Upper lobe of left lung (tissue), 6 donors: ENCODE data around the gene PIGW. TPM values are rescaled to one million over a fixed set of nuclear protein-coding genes. Genes with fewer than 3 reads are reported as not detected.

ENCODE experiments used
- ATAC-seq, 2 donors: fragments of 200-7000 bp; cut with Tn5 transposase; one replicate each; pipeline ENCODE4 v1.9.1; 2022; ENCODE audit warnings: mild to moderate bottlenecking in 2 of 2, moderate library complexity in 2 of 2; ENCODE audit not compliant: low FRiP score in 2 of 2
- DNase-seq, 2 donors: peaks; one replicate each; pipeline ENCODE4 v3.0.0-alpha.2; 2019 to 2020
- H3K27ac ChIP-seq, 4 donors: fragments of 200-600 bp; sonication (generic); one replicate each; pipeline ENCODE4 v1.5.1; 2016 to 2019
- H3K27me3 ChIP-seq, 4 donors: fragments of 200-600 bp; sonication (generic); one replicate each; pipeline ENCODE4 v1.5.1; 2017 to 2019
- H3K36me3 ChIP-seq, 4 donors: fragments of 200-600 bp; sonication (generic); one replicate each; pipeline ENCODE4 v1.5.1; 2016 to 2019
- H3K4me1 ChIP-seq, 4 donors: fragments of 200-600 bp; sonication (generic); one replicate each; pipeline ENCODE4 v1.5.1; 2018 to 2019
- H3K4me3 ChIP-seq, 4 donors: fragments of 200-600 bp; sonication (generic); one replicate each; pipeline ENCODE4 v1.5.1; 2017 to 2019; ENCODE audit warnings: mild to moderate bottlenecking in 2 of 4, moderate library complexity in 1 of 4
- H3K9me3 ChIP-seq, 4 donors: fragments of 200-600 bp; sonication (generic); one replicate each; pipeline ENCODE4 v1.5.1; 2018 to 2019
- EP300 ChIP-seq, 4 donors: sonication (generic); formaldehyde crosslinking; IDR thresholded peaks; one replicate each; pipeline ENCODE4 v1.5.1; 2017; ENCODE audit warnings: antibody characterized with exemption in 4 of 4, control low read depth in 2 of 4
- POLR2A ChIP-seq, 4 donors: fragments of 450-650 bp; IDR thresholded peaks; one replicate each; pipeline ENCODE4 v1.5.1; 2016 to 2017; ENCODE audit warnings: antibody characterized with exemption in 4 of 4, mild to moderate bottlenecking in 2 of 4
- POLR2AphosphoS5 ChIP-seq, 2 donors: sonication (generic); formaldehyde crosslinking; IDR thresholded peaks; one replicate each; pipeline ENCODE4 v1.5.1; 2017; ENCODE audit warnings: antibody characterized with exemption in 2 of 2
- WGBS, 2 donors: methylation state at CpG; one replicate each; pipeline ENCODE4 v1.1.5; 2017 to 2018; 5-methylcytosine and 5-hydroxymethylcytosine counted together
- total RNA-seq, 6 donors: library from RNA; depleted of rRNA in 4 of 6; stranded (reverse); fragments of >200 nt in 4 of 6; gene quantifications; one replicate each; pipeline versions ENCODE4 v1.1.0 to v1.2.1, GENCODE V29; 2016 to 2021
- TF ChIP-seq, protein P1 (sequence below), 6 experiments: fragments of 450-650 bp in 4 of 6; fragments of 200-600 bp in 2 of 6; sonication (generic) in 2 of 6; IDR thresholded peaks; one replicate each; pipeline ENCODE4 v1.5.1; 2016 to 2019; ENCODE audit warnings: antibody characterized with exemption in 6 of 6
- donor health status: DM: no; HTN: no; CAD: no; lungs with moderate emphysema.
- donor health status: DM: no; HTN: yes; CAD: no; lungs with severe emphysema.

PIGW gene
- total RNA-seq, 6 donors from 2014 or later, result 0.67 to 11.9 (median 9.3) TPM; not detected in 1

DNA sequence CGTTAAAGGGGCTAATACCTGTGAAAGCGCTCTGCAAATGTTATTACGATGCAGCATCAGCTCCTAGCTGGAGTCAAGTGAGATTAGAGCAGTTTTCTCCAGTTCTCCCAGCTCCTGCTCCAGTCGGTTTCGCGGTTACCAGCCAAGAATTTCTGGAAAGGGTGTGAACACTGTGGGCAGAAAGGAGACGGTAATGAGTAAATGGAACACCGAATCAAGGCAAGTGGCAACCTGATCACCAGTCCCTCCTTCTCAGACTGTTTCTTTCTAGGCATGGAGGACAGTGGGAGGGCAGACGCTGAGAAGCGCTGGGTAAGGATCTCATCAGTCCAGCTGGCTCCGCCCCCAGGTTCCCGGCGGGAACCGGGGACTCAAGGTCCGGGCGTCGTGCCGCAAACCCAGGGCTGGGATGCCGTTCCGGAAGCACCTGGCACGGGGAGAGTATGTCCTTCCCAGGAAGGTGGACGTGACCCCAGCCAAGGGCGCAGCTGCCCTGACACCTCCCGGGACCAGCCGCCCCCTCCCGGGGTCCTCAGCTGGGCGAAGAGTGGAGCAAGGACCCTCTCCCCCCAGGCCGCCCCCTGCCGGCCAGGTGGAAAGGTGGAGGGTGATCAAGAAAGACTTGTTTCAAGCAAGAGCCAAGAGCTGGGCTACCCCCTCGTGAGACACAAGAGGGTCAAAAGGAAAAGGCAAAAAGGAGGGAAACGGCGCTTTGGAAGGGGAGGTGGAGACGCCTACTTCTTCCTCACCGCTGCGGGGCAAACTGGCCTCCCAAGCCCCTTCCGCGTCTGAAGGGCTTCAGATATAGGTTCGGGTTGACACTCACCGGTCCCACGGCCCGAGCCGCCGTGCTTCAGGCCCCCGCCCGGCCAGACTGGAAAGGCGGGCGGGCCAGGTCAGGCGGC, 600 bp upstream of the PIGW start:
- no peaks in the 10 kb centered on the region for H3K27me3 ChIP-seq
- WGBS, 2 donors, result 11 to 16% methylated on average over 32 to 36 of the region's 48 CpGs
- ATAC-seq (peak; percentile 64 to 79), DNase-seq (peak; percentile 65 to 90)
- H3K27ac ChIP-seq, result peak overlapping the region; percentile 89 to 99 (median 96)
- peaks cover 4 to 21% (median 11%) of the 10 kb centered on the region in 4 donors for H3K4me1 ChIP-seq
- TF ChIP-seq POLR2AphosphoS5 (IDR thresholded peaks at IDR 0.05), result peak in 1 of 2 donors; percentile 8
- TF ChIP-seq, protein P1, sequence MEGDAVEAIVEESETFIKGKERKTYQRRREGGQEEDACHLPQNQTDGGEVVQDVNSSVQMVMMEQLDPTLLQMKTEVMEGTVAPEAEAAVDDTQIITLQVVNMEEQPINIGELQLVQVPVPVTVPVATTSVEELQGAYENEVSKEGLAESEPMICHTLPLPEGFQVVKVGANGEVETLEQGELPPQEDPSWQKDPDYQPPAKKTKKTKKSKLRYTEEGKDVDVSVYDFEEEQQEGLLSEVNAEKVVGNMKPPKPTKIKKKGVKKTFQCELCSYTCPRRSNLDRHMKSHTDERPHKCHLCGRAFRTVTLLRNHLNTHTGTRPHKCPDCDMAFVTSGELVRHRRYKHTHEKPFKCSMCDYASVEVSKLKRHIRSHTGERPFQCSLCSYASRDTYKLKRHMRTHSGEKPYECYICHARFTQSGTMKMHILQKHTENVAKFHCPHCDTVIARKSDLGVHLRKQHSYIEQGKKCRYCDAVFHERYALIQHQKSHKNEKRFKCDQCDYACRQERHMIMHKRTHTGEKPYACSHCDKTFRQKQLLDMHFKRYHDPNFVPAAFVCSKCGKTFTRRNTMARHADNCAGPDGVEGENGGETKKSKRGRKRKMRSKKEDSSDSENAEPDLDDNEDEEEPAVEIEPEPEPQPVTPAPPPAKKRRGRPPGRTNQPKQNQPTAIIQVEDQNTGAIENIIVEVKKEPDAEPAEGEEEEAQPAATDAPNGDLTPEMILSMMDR (IDR thresholded peaks at IDR 0.05), result peak; percentile 40 to 62 (median 58)
- no peak for TF ChIP-seq EP300 (IDR thresholded peaks at IDR 0.05)
- TF ChIP-seq POLR2A (IDR thresholded peaks at IDR 0.05), result no peak
- peak overlapping the region; percentile 60 to 97 (median 78) for H3K4me3 ChIP-seq
- peaks cover 5 to 51% (median 7%) of the 10 kb centered on the region in 4 donors for H3K36me3 ChIP-seq
- H3K9me3 ChIP-seq, result no peaks in the 10 kb centered on the region

DNA sequence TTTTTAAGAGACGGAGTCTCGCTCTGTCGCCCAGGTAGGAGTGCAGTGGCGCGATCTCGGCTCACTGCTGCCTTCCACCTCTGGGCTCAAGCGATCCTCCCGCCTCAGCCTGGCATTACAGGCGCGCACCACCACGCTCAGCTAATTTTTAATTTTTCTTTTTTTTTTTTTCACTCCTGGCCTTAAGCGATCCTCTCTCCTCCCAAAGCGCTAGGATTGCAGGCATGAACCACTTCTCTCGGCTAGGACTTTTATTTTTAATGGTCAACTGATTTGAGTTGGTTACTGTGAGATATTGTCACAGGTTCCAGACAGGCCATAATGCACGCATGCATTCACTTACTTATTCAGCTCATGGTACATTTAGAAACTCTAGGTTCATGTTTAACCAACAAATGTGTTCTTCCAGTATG, 888 bp downstream of the PIGW start:
- ATAC-seq (peak; percentile 11 to 34), DNase-seq (no peak)
- Histone ChIP-seq H3K27me3 (no peaks in the 10 kb centered on the region), H3K4me3 (peak overlapping the region; percentile 60 to 97 (median 78)), H3K27ac (peak overlapping the region; percentile 89 to 99 (median 96)), H3K36me3 (peaks cover 5 to 42% (median 7%) of the 10 kb centered on the region in 4 donors), H3K4me1 (peaks cover 4 to 21% (median 11%) of the 10 kb centered on the region in 4 donors), H3K9me3 (no peaks in the 10 kb centered on the region)
- WGBS, 2 donors, result 11% methylated on average over 15 of the region's 15 CpGs
- TF ChIP-seq POLR2A (IDR thresholded peaks at IDR 0.05) (no peak), EP300 (IDR thresholded peaks at IDR 0.05) (no peak), POLR2AphosphoS5 (IDR thresholded peaks at IDR 0.05) (no peak)
- TF ChIP-seq, protein P1 (IDR thresholded peaks at IDR 0.05), result no peak

DNA sequence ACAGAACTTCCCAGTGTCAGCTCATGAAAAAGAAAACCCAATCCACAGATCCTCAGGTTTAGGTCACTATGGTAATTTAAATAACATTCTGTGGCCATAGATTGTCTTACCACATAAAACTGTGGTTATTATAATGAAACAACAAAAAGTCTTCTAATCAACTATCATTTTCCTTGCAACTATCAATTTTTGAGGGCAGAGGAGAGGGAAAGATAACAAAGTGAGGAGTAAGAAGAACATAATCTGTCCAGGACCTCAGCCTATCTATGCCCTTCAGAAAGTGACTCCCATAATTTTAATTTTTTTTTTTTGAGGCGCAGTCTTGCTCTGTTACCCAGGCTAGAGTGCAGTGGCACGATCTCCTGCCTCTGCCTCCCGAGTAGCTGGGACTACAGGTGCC, 5.9 kb downstream of the PIGW start:
- peaks cover 9 to 19% (median 10%) of the 10 kb centered on the region in 4 donors for H3K4me1 ChIP-seq
- DNase-seq (no peak), ATAC-seq (no peak)
- 100% methylated on average over 3 of the region's 3 CpGs for WGBS, 2 donors
- H3K27ac ChIP-seq, result no peak overlapping the region
- TF ChIP-seq, protein P1 (IDR thresholded peaks at IDR 0.05), result no peak
- TF ChIP-seq POLR2AphosphoS5 (IDR thresholded peaks at IDR 0.05) (no peak), EP300 (IDR thresholded peaks at IDR 0.05) (no peak), POLR2A (IDR thresholded peaks at IDR 0.05) (no peak)
- no peaks in the 10 kb centered on the region for H3K9me3 ChIP-seq
- no peak overlapping the region for H3K4me3 ChIP-seq
- H3K36me3 ChIP-seq, result peaks cover 0 to 17% (median 0%) of the 10 kb centered on the region in 4 donors
- no peaks in the 10 kb centered on the region for H3K27me3 ChIP-seq

DNA sequence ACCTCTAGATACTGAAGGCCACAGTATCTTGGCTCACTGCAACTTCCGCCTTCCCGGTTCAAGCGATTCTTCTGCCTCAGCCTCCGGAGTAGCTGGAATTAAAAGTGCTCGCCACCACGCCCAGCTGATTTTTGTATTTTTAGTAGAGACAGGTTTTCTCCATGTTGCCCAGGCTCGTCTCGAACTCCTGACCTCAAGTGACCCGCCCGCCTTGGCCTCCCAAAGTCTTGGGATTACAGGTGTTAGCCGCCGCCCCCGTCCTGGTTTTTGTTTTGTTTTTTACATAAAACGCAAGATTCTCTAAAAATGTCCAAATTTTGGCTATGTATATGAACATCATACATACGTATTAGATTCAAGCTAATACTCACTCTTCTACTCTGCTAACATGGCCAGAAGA, 8.0 kb downstream of the PIGW start:
- Histone ChIP-seq H3K27ac (no peak overlapping the region), H3K4me1 (peaks cover 24 to 31% (median 26%) of the 10 kb centered on the region in 4 donors), H3K9me3 (no peaks in the 10 kb centered on the region), H3K36me3 (peaks cover 0 to 12% (median 0%) of the 10 kb centered on the region in 4 donors), H3K27me3 (no peaks in the 10 kb centered on the region), H3K4me3 (no peak overlapping the region)
- WGBS, 2 donors, result 90 to 98% methylated on average over 14 to 15 of the region's 15 CpGs
- no peak for TF ChIP-seq POLR2AphosphoS5 (IDR thresholded peaks at IDR 0.05)
- TF ChIP-seq, protein P1 (IDR thresholded peaks at IDR 0.05), result no peak
- TF ChIP-seq POLR2A (IDR thresholded peaks at IDR 0.05), result no peak
- ATAC-seq, result no peak
- DNase-seq, result no peak
